Hematopoietic multipotent progenitor cell treated with erythropoietin and hydrocortisone succinate and interleukin-3 and kit ligand, for 4 days (in vitro differentiated cells): ENCODE data around the gene PIK3CA.
A peak's percentile ranks its signal among the peaks of the same experiment; 100 is the strongest.
"Not testable (repeated sequence)": the region's sequence is repeated elsewhere in the genome, so short reads cannot be mapped to it uniquely, and the experiment has no call there.

Source experiments
- DNase-seq: peaks from one replicate; pipeline ENCODE4 v3.0.0-alpha.2; 2015

Gene PIK3CA

DNA sequence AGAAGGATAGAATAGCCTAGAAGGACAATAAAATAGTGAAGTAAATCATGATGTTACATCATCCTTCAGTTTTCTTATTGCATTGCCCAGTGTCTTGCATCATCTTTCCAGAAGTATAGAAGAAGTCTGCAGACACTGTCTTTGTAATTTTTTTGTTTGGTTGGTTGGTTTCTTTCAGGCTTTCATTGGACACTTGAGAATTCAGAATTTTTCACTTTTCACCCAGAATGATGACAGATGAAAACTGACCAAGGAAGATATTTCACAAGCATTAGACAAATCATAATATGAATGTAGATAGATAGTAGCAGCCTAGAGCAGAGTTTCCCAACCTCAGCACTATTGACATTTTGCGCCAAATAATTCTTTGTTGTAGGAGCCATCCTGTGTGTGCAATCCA, 67.4 kb downstream of the PIK3CA start:
- not testable (repeated sequence) for DNase-seq

GRCh38 chr3:179218213-179218612, 70.1 kb downstream of the PIK3CA start:
- not testable (repeated sequence) for DNase-seq

DNA sequence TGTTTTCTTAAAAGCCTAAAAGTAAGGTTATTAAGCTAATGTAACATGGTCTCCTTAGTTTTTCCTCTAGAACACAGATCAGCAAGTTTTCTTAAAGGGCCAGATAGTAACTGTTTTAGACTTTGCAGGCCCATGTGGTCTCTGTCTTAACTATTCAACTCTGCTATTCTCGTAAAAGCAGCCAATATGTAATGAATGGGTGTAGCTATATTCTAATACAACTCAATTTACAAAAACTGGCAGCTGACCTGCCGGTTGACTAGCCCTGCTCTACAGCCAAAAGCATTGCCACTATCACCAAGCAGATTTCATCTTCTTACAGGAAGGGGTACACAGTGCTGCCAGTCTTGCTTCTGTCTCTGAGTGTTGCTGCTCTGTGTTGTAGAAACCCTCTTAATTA, 75.4 kb downstream of the PIK3CA start:
- no peak for DNase-seq

GRCh38 chr3:179224584-179224983, 76.4 kb downstream of the PIK3CA start:
- DNase-seq: no peak

DNA sequence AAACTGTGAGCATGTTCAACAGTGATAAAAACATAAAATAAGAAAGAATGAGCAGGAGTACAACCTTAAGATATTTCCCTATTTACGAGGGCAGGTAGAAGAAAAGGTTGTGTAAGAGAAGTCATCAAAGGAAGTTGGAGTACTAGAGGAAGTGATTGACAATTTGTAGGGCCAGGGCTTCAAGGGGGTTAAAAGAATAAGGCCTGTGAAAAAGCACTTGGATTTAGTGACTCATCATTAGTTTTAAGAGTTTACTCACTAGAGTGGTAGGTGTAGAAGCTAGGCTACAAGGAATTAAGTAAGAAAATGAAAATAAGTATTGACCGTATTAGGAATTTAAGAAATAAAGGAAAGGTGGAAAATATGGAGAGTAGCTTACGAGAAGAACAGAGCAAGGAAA, 79.2 kb downstream of the PIK3CA start:
- DNase-seq: no peak

DNA sequence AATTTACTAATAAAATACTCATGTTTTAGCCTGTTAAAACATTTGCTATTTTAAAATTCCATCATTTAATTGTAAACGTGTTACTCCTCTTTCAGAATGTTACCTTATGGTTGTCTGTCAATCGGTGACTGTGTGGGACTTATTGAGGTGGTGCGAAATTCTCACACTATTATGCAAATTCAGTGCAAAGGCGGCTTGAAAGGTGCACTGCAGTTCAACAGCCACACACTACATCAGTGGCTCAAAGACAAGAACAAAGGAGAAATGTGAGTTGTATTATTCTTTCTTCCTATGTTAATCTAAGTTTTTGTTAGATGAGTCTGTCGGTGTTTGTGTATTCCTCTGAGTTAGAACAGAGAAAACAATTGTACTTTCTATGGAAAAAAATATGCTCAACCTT, 81.0 kb downstream of the PIK3CA start:
- DNase-seq: no peak

DNA sequence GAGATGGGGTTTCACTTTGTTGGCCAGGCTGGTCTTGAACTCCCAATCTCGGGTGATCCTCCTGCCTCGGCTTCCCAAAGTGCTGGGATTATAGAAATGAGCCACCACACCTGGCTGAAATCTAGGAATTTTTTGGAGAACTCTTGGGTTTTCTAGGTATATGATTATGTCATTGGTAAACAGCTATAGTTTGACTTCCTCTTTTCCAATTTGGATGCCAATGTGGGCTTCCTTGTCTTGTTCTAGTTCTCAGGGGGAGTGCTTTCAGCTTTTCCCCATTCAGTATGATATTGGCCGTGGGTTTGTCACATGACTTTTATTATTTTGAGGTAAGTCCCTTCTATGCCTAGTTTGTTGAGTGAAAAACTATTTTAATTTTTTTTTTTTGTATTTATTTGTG, 84.9 kb downstream of the PIK3CA start:
- peak; percentile 40 for DNase-seq

- DNase-seq: no peak
These were observed 86.0 kb downstream of the PIK3CA start for GRCh38 chr3:179234199-179234598.

GRCh38 chr3:179236669-179237301, 88.6 kb downstream of the PIK3CA start:
- DNase-seq: peak; percentile 85

- DNase-seq: not testable (repeated sequence)
These were observed 92.1 kb downstream of the PIK3CA start for GRCh38 chr3:179240299-179240698.

- not testable (repeated sequence) for DNase-seq
These were observed 94.7 kb downstream of the PIK3CA start for GRCh38 chr3:179242859-179243258.

GRCh38 chr3:179244878-179245277, 96.7 kb downstream of the PIK3CA start:
- DNase-seq: no peak

DNA sequence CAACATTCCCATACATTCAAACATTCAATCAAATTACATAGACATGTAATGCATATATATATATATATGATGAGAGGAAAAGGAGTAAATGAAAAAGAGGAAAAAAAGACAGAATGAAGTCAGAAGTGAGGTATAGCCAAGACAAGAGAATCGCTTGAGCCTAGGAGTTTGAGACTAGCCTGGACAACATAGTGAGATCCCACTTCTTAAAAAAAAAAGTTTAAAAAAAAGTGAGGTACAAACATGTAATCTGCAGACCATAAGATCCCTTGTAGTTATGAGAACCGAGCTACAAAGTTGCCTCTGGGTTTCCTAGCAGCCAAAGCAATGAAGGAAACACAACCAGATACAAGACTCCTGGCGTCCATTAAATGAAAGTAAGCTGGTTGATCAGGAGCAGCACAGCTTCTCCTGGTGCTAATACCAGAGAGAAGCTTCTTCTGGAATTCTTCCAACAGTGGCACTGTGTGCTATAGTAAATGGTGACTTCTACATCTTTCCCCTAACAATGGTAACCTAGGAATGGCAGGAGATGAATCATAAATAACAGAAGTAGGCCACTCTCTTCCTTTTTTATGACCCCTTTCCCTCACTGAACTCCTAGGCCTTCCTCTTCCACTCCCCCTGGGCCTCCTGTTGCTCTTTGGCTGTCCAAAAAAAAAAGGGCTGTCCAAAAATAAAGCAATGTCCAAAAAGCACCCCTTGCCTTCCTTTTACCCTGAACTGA, 99.3 kb downstream of the PIK3CA start:
- DNase-seq: no peak

- no peak for DNase-seq
These were observed 102.8 kb downstream of the PIK3CA start, which contains the start of gene KCNMB3 for GRCh38 chr3:179250803-179251476. TSS of gene KCNMB3 (minus strand) at chr3:179251114. CDS start at chr3:179250990, 124 bp downstream.

- no peak for DNase-seq
These were observed 108.7 kb downstream of the PIK3CA start for GRCh38 chr3:179256813-179257212.

GRCh38 chr3:179257742-179258141, 109.6 kb downstream of the PIK3CA start:
- DNase-seq: not testable (repeated sequence)

DNA sequence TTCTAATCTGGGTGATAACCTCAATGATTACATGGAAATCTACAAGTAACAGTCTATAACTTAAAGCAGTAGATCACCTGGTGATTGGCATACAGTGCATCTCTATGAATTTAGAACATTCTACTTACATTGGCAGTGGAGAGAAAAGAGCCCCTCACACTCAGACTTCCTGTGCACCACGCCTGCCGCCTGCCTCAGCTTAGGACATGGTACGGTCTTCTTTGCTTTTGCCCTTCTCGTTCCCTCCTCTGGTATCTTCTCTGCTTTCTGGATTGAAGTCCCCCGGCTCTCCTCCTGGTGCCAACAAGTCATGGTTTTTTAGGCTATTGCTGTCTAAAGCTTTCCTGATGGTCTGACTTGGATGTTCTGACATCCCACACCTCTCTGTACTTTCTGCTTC, 110.7 kb downstream of the PIK3CA start:
- no peak for DNase-seq

DNA sequence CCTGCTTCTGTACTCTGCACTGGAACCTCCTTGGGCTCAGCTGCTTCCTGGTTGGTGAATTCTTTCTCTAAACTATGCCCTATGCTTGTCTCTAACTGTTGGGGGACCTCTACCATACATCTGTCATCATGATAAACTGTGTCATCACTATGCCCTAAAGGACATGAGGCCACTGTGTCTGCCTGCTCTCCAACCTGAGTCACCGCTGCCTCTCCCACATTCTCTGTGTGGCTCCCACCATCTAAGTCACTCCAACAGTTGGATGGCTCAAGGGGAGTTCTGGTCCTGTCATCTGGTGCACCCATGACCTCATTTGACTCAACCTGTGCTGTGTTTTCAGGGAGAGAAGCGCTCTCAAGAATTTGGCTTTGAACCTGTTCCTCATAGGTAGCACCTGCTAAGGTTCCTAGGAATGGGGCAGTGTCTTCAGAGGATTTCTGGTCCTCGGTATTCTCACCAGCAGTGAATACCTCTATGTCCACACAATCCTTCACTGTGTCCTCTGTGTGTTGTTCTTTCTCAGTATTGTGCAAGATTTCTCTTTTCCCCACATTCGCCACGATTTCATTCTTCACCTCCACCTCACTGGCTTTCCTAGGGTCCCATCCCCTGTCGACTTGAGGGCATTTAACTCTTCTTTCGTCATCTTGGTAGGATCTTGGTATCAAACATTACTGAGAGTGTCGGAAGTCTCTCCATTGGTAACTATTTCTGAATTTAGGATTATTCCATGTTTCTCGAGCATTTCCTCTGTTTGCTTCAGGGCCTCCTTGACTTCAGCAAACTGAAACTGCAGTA, 112.0 kb downstream of the PIK3CA start:
- not testable (repeated sequence) for DNase-seq

GRCh38 chr3:179260949-179261765, 113.0 kb downstream of the PIK3CA start:
- DNase-seq: peak; percentile 87

DNA sequence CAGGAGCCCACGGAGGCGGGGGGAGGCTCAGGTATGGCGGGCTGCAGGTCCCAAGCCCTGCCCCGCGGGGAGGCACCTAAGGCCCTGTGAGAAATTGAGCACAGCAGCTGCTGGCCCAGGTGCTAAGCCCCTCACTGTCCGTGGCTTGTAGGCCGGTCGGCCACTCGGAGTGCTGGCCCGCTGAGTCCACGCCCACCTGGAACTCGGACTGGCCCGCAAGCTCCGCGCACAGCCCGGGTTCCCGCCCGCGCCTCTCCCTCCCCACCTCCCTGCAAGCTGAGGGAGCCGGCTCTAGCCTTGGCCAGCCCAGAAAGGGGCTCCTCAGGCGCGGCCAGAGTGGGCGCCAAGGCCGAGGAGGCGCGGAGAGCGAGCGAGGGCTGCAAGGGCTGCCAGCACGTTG, 115.0 kb downstream of the PIK3CA start:
- no peak for DNase-seq

DNA sequence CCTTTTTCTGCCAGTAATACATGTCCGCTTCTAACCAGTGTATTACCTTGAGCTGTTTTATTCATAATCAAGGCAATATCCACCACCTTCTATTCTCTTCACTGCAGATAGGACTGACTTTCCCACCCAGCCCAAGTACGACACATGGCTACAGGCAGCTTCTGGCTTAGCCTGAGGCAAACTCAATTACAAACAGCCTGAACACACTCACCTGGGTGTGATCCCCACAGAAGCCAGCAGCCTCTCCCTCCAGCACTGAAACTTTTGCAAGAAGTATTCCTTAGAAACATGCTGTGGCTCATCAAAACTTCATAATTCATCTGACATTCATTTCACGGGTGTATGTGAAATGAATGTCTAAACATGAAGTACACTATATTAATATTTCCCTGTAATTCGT, 116.3 kb downstream of the PIK3CA start:
- DNase-seq: no peak

- no peak for DNase-seq
These were observed 116.9 kb downstream of the PIK3CA start for GRCh38 chr3:179265092-179265491.
